MG63 (cell line): Measurements from ENCODE around the gene RAMAC. TPM values are rescaled to one million over a fixed set of nuclear protein-coding genes. Genes with fewer than 3 reads are reported as not detected.

ENCODE experiments used
- total RNA-seq: library from RNA; depleted of rRNA; stranded (reverse); fragments of >200 nt; shearing (Covaris generic); gene quantifications from 2 replicates; pipeline ENCODE4 v1.2.3, GENCODE V29; 2014; ENCODE audit warnings: low replicate concordance; rRNA removed

The RAMAC gene
- total RNA-seq, 1 experiment from 2014 or later: 25.1 TPM

Other genes starting within 250 kb of the RAMAC start
- gene FSD2, start 180.1 kb upstream of the RAMAC start, total RNA-seq: not detected in 2 replicates
- gene WHAMM, start 176.6 kb upstream of the RAMAC start, total RNA-seq: 3.6 and 6.2 TPM in 2 replicates
- gene HOMER2, start 33.5 kb upstream of the RAMAC start, total RNA-seq: 19.6 and 19.7 TPM in 2 replicates
- 7.9 and 41.4 TPM in 2 replicates for gene C15orf40, start 25.4 kb downstream of the RAMAC start, total RNA-seq
- 90.8 and 91.9 TPM in 2 replicates for gene BTBD1, start 81.0 kb downstream of the RAMAC start, total RNA-seq
- 1.6 and 1.7 TPM in 2 replicates for gene TM6SF1, start 121.4 kb downstream of the RAMAC start, total RNA-seq
- 24.9 and 42.7 TPM in 2 replicates for gene HDGFL3, start 221.6 kb downstream of the RAMAC start, total RNA-seq